ENCODE results near the gene PNPLA2. TPM values are rescaled to one million over a fixed set of nuclear protein-coding genes. Genes with fewer than 3 reads are reported as not detected.

The PNPLA2 gene
- 40.5 TPM for total RNA-seq (ENCODE audit: unreplicated experiment)
- long read RNA-seq, partial matches to known transcripts: 27 of 32 reads
- long read RNA-seq, other reads (novel, unspliced or antisense): 5 of 32 reads

GRCh38 chr11:818396-819128, at the start of gene PNPLA2:
Gene PNPLA2, plus strand, starts transcription at chr11:818914. Its CDS starts 805 bp downstream, at chr11:819719.
- H3K27ac Mint-ChIP-seq (ENCODE audit: unreplicated experiment): no peak within 1 kb of the TSS
- H3K36me3 Mint-ChIP-seq (ENCODE audit: low read depth, unreplicated experiment): no peaks in the 10 kb centered on the region
- DNase-seq (ENCODE audit: low spot score): peak; percentile 10
- peaks cover 3% of the 10 kb centered on the region for H3K27me3 Mint-ChIP-seq (ENCODE audit: unreplicated experiment)
- H3K9me3 Mint-ChIP-seq (ENCODE audit: unreplicated experiment): no peaks in the 10 kb centered on the region
- no peaks in the 10 kb centered on the region for H3K4me1 Mint-ChIP-seq (ENCODE audit: unreplicated experiment)
- no peak for TF ChIP-seq CTCF (IDR thresholded peaks at IDR 0.05; ENCODE audit: unreplicated experiment)
- H3K4me3 Mint-ChIP-seq (ENCODE audit: unreplicated experiment): peak within 1 kb of the TSS; percentile 82

- Mint-ChIP-seq H3K36me3 (ENCODE audit: low read depth, unreplicated experiment) (no peaks in the 10 kb centered on the region), H3K4me1 (ENCODE audit: unreplicated experiment) (no peaks in the 10 kb centered on the region), H3K27ac (ENCODE audit: unreplicated experiment) (no peak overlapping the region), H3K9me3 (ENCODE audit: unreplicated experiment) (no peaks in the 10 kb centered on the region), H3K4me3 (ENCODE audit: unreplicated experiment) (no peak overlapping the region), H3K27me3 (ENCODE audit: unreplicated experiment) (no peaks in the 10 kb centered on the region)
- DNase-seq (ENCODE audit: low spot score): no peak
- TF ChIP-seq CTCF (IDR thresholded peaks at IDR 0.05; ENCODE audit: unreplicated experiment): no peak
These were observed 48.6 kb upstream of the PNPLA2 start for GRCh38 chr11:769887-770641.

- Mint-ChIP-seq H3K36me3 (ENCODE audit: low read depth, unreplicated experiment) (no peaks in the 10 kb centered on the region), H3K4me1 (ENCODE audit: unreplicated experiment) (peaks cover 3% of the 10 kb centered on the region), H3K27ac (ENCODE audit: unreplicated experiment) (no peak overlapping the region), H3K27me3 (ENCODE audit: unreplicated experiment) (peaks cover 2% of the 10 kb centered on the region), H3K9me3 (ENCODE audit: unreplicated experiment) (no peaks in the 10 kb centered on the region), H3K4me3 (ENCODE audit: unreplicated experiment) (no peak overlapping the region)
- DNase-seq (ENCODE audit: low spot score): no peak
- TF ChIP-seq CTCF (IDR thresholded peaks at IDR 0.05; ENCODE audit: unreplicated experiment): no peak
These were observed 47.8 kb upstream of the PNPLA2 start for GRCh38 chr11:770642-771616.

- H3K27ac Mint-ChIP-seq (ENCODE audit: unreplicated experiment): no peak overlapping the region
- no peak overlapping the region for H3K4me3 Mint-ChIP-seq (ENCODE audit: unreplicated experiment)
- no peak for DNase-seq (ENCODE audit: low spot score)
- no peaks in the 10 kb centered on the region for H3K36me3 Mint-ChIP-seq (ENCODE audit: low read depth, unreplicated experiment)
- no peaks in the 10 kb centered on the region for H3K9me3 Mint-ChIP-seq (ENCODE audit: unreplicated experiment)
- H3K4me1 Mint-ChIP-seq (ENCODE audit: unreplicated experiment): peaks cover 7% of the 10 kb centered on the region
- H3K27me3 Mint-ChIP-seq (ENCODE audit: unreplicated experiment): peaks cover 6% of the 10 kb centered on the region
- no peak for TF ChIP-seq CTCF (IDR thresholded peaks at IDR 0.05; ENCODE audit: unreplicated experiment)
These were observed 47.0 kb upstream of the PNPLA2 start for GRCh38 chr11:771617-772204.
